K562 (cell line): ENCODE data around the gene AAR2.

Experiments used
- ATF1 ChIP-seq, 2 experiments: fragments of 450-650 bp in 1 of 2; IDR thresholded peaks; 2 replicates each; pipeline ENCODE4 v1.6.1; 2016; ENCODE audit warnings: missing compliant biosample characterization in 1 of 2, missing genetic modification characterization in 1 of 2
- EWSR1 ChIP-seq: fragments of 450-650 bp; IDR thresholded peaks from 2 replicates; pipeline ENCODE4 v1.6.1; 2018; ENCODE audit warnings: borderline replicate concordance, mild to moderate bottlenecking, low read depth, moderate library complexity; ENCODE audit not compliant: partially characterized antibody
- NFIC ChIP-seq: fragments of 450-650 bp; IDR thresholded peaks from 2 replicates; pipeline ENCODE4 v1.6.1; 2017; ENCODE audit warnings: mild to moderate bottlenecking, inconsistent platforms
- POLR2A ChIP-seq: fragments of 450-650 bp; conservative IDR thresholded peaks from 2 replicates; pipeline ENCODE4 v1.6.1; 2016
- RAD21 ChIP-seq, 2 experiments: fragments of 250-450 bp in 1 of 2; fragments of 450-650 bp in 1 of 2; sonication (Bioruptor Pico) in 1 of 2; formaldehyde crosslinking in 1 of 2; IDR thresholded peaks in 1 of 2; conservative IDR thresholded peaks in 1 of 2; 2 replicates each; pipeline versions ENCODE4 v1.4.0 to v1.8.0; 2020 to 2022; ENCODE audit warnings: mild to moderate bottlenecking in 2 of 2, moderate library complexity in 1 of 2
- RFX7 ChIP-seq: fragments of 250-450 bp; sonication (Bioruptor Pico); IDR thresholded peaks from 2 replicates; pipeline ENCODE4 v1.5.1; 2021; ENCODE audit warnings: mild to moderate bottlenecking
- SP2 ChIP-seq: IDR thresholded peaks from 2 replicates; pipeline ENCODE4 v1.6.1; 2011; ENCODE audit warnings: mild to moderate bottlenecking, low read depth, low read length, moderate library complexity; ENCODE audit not compliant: poor library complexity, severe bottlenecking; ENCODE audit errors: extremely low read depth
- TF ChIP-seq, protein P1 (sequence below): fragments of 250-450 bp; sonication (Bioruptor Pico); IDR thresholded peaks from 2 replicates; pipeline ENCODE4 v1.4.0; 2020; ENCODE audit warnings: mild to moderate bottlenecking, moderate library complexity
- TF ChIP-seq, protein P2 (sequence below), 3 experiments: fragments of 200-800 bp in 1 of 3; sonication (Bioruptor generic) in 1 of 3; sonication (generic) in 1 of 3; formaldehyde crosslinking in 1 of 3; IDR thresholded peaks; 2 replicates each; pipeline versions ENCODE4 v1.6.1 to v1.8.0; 2016 to 2022; ENCODE audit warnings: mild to moderate bottlenecking in 2 of 3, missing compliant biosample characterization in 2 of 3, missing genetic modification characterization in 2 of 3, missing genetic modification reagents in 1 of 3
- TF ChIP-seq, protein P3 (sequence below): sonication (generic); formaldehyde crosslinking; IDR thresholded peaks from 2 replicates; pipeline ENCODE4 v1.8.1; 2022; ENCODE audit warnings: missing genetic modification reagents
- TF ChIP-seq, protein P4 (sequence below): sonication (generic); formaldehyde crosslinking; IDR thresholded peaks from 2 replicates; pipeline ENCODE4 v1.9.0; 2022; ENCODE audit warnings: mild to moderate bottlenecking, missing genetic modification reagents

DNA sequence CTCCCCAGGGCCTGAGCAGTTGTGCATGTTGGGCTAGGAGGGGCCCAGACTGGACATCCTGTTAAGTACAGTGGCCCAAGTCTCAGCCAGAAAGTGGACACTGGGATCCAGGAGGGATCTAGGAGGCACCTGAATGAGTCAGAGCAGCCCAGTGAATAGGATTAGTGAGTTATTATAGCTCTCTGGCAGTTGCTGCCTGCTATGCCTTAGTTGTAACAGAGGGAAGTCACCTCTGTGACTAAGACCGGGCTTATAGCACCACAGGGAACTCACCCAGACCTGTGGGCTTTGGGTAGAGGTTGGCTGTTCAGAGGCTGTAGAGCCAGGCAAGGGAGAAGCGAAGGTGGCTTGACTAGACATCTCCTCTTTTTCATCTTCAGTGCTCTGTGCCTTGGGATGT is 39.0 kb upstream of the AAR2 start:
- TF ChIP-seq, protein P1, sequence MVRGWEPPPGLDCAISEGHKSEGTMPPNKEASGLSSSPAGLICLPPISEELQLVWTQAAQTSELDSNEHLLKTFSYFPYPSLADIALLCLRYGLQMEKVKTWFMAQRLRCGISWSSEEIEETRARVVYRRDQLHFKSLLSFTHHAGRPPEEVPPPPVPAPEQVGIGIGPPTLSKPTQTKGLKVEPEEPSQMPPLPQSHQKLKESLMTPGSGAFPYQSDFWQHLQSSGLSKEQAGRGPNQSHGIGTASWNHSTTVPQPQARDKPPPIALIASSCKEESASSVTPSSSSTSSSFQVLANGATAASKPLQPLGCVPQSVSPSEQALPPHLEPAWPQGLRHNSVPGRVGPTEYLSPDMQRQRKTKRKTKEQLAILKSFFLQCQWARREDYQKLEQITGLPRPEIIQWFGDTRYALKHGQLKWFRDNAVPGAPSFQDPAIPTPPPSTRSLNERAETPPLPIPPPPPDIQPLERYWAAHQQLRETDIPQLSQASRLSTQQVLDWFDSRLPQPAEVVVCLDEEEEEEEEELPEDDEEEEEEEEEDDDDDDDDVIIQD, result no peak
- TF ChIP-seq RFX7 (CRISPR knock-in tag), result no peak
- TF ChIP-seq EWSR1, result no peak
- TF ChIP-seq, protein P2, sequence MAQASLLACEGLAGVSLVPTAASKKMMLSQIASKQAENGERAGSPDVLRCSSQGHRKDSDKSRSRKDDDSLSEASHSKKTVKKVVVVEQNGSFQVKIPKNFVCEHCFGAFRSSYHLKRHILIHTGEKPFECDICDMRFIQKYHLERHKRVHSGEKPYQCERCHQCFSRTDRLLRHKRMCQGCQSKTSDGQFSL (CRISPR knock-in tag; IDR thresholded peaks at IDR 0.05), result no peak
- TF ChIP-seq, protein P2 (tag; IDR thresholded peaks at IDR 0.05), result no peak
- TF ChIP-seq, protein P3, sequence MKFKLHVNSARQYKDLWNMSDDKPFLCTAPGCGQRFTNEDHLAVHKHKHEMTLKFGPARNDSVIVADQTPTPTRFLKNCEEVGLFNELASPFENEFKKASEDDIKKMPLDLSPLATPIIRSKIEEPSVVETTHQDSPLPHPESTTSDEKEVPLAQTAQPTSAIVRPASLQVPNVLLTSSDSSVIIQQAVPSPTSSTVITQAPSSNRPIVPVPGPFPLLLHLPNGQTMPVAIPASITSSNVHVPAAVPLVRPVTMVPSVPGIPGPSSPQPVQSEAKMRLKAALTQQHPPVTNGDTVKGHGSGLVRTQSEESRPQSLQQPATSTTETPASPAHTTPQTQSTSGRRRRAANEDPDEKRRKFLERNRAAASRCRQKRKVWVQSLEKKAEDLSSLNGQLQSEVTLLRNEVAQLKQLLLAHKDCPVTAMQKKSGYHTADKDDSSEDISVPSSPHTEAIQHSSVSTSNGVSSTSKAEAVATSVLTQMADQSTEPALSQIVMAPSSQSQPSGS (CRISPR knock-in tag), result no peak
- TF ChIP-seq RAD21 (CRISPR knock-in tag; conservative IDR thresholded peaks at IDR 0.05 in 1 of 2, IDR thresholded peaks at IDR 0.05 in 1 of 2), result no peak
- TF ChIP-seq POLR2A, result no peak
- no peak for TF ChIP-seq SP2
- TF ChIP-seq, protein P4, sequence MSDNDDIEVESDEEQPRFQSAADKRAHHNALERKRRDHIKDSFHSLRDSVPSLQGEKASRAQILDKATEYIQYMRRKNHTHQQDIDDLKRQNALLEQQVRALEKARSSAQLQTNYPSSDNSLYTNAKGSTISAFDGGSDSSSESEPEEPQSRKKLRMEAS (CRISPR knock-in tag), result no peak
- no peak for TF ChIP-seq NFIC
- no peak for TF ChIP-seq ATF1 (CRISPR knock-in tag; IDR thresholded peaks at IDR 0.05)
- TF ChIP-seq ATF1 (tag; IDR thresholded peaks at IDR 0.05), result no peak
